GM12878 (cell line): ENCODE data around the gene DEFB114. TPM values are rescaled to one million over a fixed set of nuclear protein-coding genes. Genes with fewer than 3 reads are reported as not detected.

Experiments used
- ATAC-seq: fragments of 200-7000 bp; cut with Tn5 transposase; 3 replicates; pipeline ENCODE4 v1.9.1; 2020; ENCODE audit warnings: mild to moderate bottlenecking, moderate library complexity
- BruUV-seq: library from RNA; stranded (reverse); fragments of 400-500 nt; replicated peaks from 2 replicates; lab custom pipeline; 2021; lab: Mats Ljungman, UMichigan
- CTCF ChIA-PET: fragments of 300-600 bp; sonication (Branson Sonifier 250); formaldehyde crosslinking; extraction: SDS; loops from one replicate; lab custom pipeline; 2021; ENCODE audit warnings: inconsistent platforms; lab: Yijun Ruan, JAX
- POLR2A ChIA-PET: fragments of 350-600 bp; formaldehyde crosslinking; extraction: SDS; loops from one replicate; lab custom pipeline; 2021; ENCODE audit warnings: inconsistent platforms; lab: Charles Lee
- RAD21 ChIA-PET: fragments of 300-600 bp; sonication (Branson Sonifier 250); formaldehyde crosslinking; loops from one replicate; lab custom pipeline; 2023; ENCODE audit warnings: antibody characterized with exemption; ENCODE audit not compliant: unreplicated experiment; lab: Charles Lee
- SMC1A ChIA-PET: fragments of 300-600 bp; sonication (Branson Sonifier 250); formaldehyde crosslinking; loops from one replicate; lab custom pipeline; 2023; ENCODE audit not compliant: unreplicated experiment, uncharacterized antibody; lab: Charles Lee
- DNase-seq: peaks from one replicate; pipeline ENCODE4 v3.0.0-alpha.2; 2011; ENCODE audit warnings: low read depth, low spot score
- FAIRE-seq: peaks from 3 replicates; lab custom pipeline; 2011; peaks lifted over from hg19 to GRCh38; lab: Jason Lieb, UNC
- H2AFZ ChIP-seq: 2 replicates; pipeline ENCODE4 v1.6.0; 2011; ENCODE audit warnings: low read depth, low read length, control low read depth; ENCODE audit not compliant: control insufficient read depth
- H3K27ac ChIP-seq: 2 replicates; pipeline ENCODE4 v1.5.1; 2011; ENCODE audit warnings: control low read depth; ENCODE audit not compliant: control insufficient read depth, insufficient read depth
- H3K27me3 ChIP-seq, 2 experiments: replicated peaks in 1 of 2; 2 replicates each; pipeline versions ENCODE4 v1.6.0 to v1.6.1; 2011; ENCODE audit warnings: low read length in 1 of 2; ENCODE audit not compliant: control insufficient read depth in 2 of 2, insufficient read depth in 2 of 2
- H3K36me3 ChIP-seq, 2 experiments: 2 replicates each; pipeline ENCODE4 v1.5.1; 2011; ENCODE audit warnings: low read length in 1 of 2; ENCODE audit not compliant: control insufficient read depth in 2 of 2, insufficient read depth in 2 of 2
- H3K4me1 ChIP-seq: 2 replicates; pipeline ENCODE4 v1.6.1; 2011; ENCODE audit warnings: mild to moderate bottlenecking, low read length, moderate library complexity, mixed read lengths; ENCODE audit not compliant: control insufficient read depth, insufficient read depth
- H3K4me2 ChIP-seq: 2 replicates; pipeline ENCODE4 v1.6.0; 2011; ENCODE audit warnings: control low read depth; ENCODE audit not compliant: control insufficient read depth, insufficient read depth
- H3K4me3 ChIP-seq: fragments of 200-600 bp; sonication (generic); 2 replicates; pipeline ENCODE4 v1.5.1; 2016
- H3K79me2 ChIP-seq: 2 replicates; pipeline ENCODE4 v1.6.0; 2011; ENCODE audit warnings: low read length; ENCODE audit not compliant: control insufficient read depth, insufficient read depth
- H3K9ac ChIP-seq: 2 replicates; pipeline ENCODE4 v1.8.0; 2011; ENCODE audit warnings: low read length, control low read depth, mixed read lengths; ENCODE audit not compliant: control insufficient read depth, insufficient read depth
- H3K9me3 ChIP-seq: replicated peaks from 3 replicates; pipeline ENCODE4 v1.5.1; 2011; ENCODE audit warnings: mild to moderate bottlenecking, low read length; ENCODE audit not compliant: control insufficient read depth, insufficient read depth
- H4K20me1 ChIP-seq: 2 replicates; pipeline ENCODE4 v1.6.0; 2011; ENCODE audit not compliant: control insufficient read depth, insufficient read depth
- ASH2L ChIP-seq: fragments of 300-600, 200-600 bp; sonication (generic); IDR thresholded peaks from 2 replicates; pipeline ENCODE4 v1.6.1; 2017; ENCODE audit warnings: low read depth, mild to moderate bottlenecking, borderline replicate concordance
- BCL11A ChIP-seq: IDR thresholded peaks from 2 replicates; pipeline ENCODE4 v1.6.1; 2011; ENCODE audit warnings: low read depth, low read length
- CHD1 ChIP-seq: IDR thresholded peaks from 2 replicates; pipeline ENCODE4 v1.6.1; 2012; ENCODE audit warnings: low read depth, low read length, improper control_type of control experiment
- EGR1 ChIP-seq, 2 experiments: IDR thresholded peaks; 1 replicate in 1 of 2; 2 replicates in 1 of 2; pipeline ENCODE4 v1.6.1; 2011 to 2012; ENCODE audit warnings: low read depth in 2 of 2, low read length in 2 of 2, borderline replicate concordance in 1 of 2, mild to moderate bottlenecking in 1 of 2, moderate library complexity in 1 of 2
- EP300 ChIP-seq, 2 experiments: fragments of 150-350 bp in 1 of 2; IDR thresholded peaks; 2 replicates each; pipeline ENCODE4 v1.6.1; 2011 to 2012; ENCODE audit warnings: low read depth in 2 of 2, low read length in 2 of 2, borderline replicate concordance in 1 of 2, improper control_type of control experiment in 1 of 2, inconsistent platforms in 1 of 2; ENCODE audit not compliant: control insufficient read depth in 1 of 2
- EZH2 ChIP-seq: IDR thresholded peaks from 2 replicates; pipeline ENCODE4 v1.6.1; 2012; ENCODE audit warnings: low read depth, mild to moderate bottlenecking, control low read depth, inconsistent platforms, low read length, borderline replicate concordance; ENCODE audit not compliant: control insufficient read depth
- GABPA ChIP-seq: IDR thresholded peaks from 2 replicates; pipeline ENCODE4 v1.6.1; 2014; ENCODE audit warnings: antibody characterized with exemption, low read depth, mild to moderate bottlenecking, inconsistent platforms
- KAT2A ChIP-seq: conservative IDR thresholded peaks from 2 replicates; pipeline ENCODE4 v1.6.1; 2011; ENCODE audit warnings: low read depth, low read length; ENCODE audit not compliant: control insufficient read depth
- NR2C2 ChIP-seq: IDR thresholded peaks from 2 replicates; pipeline ENCODE4 v1.6.1; 2011; ENCODE audit warnings: borderline replicate concordance, low read depth; ENCODE audit not compliant: control insufficient read depth, insufficient read length
- PRDM15 ChIP-seq: fragments of 450-650 bp; formaldehyde crosslinking; IDR thresholded peaks from 2 replicates; pipeline ENCODE4 v1.4.0; 2020; ENCODE audit warnings: mild to moderate bottlenecking, moderate library complexity
- STAT3 ChIP-seq: IDR thresholded peaks from 2 replicates; pipeline ENCODE4 v1.6.1; 2011; ENCODE audit warnings: low read depth, low read length, improper control_type of control experiment
- TCF12 ChIP-seq: IDR thresholded peaks from 2 replicates; pipeline ENCODE4 v1.6.1; 2011; ENCODE audit warnings: low read depth, mild to moderate bottlenecking, low read length
- ZBED1 ChIP-seq: IDR thresholded peaks from 2 replicates; pipeline ENCODE4 v1.6.1; 2016; ENCODE audit warnings: borderline replicate concordance
- WGBS: methylation state at CpG from one replicate; pipeline ENCODE4 v1.1.6; 2016; ENCODE audit warnings: low lambda C conversion rate; ENCODE audit not compliant: insufficient replicate concordance, insufficient coverage; ENCODE audit errors: missing lambda C conversion rate; 5-methylcytosine and 5-hydroxymethylcytosine counted together
- in situ Hi-C: fragments of 300-500 bp; cut with MboI; formaldehyde crosslinking; loops from 9 replicates; pipeline ENCODE4 v1.14.3; 2018; ENCODE audit warnings: mixed read lengths
- intact Hi-C: fragments of 100-400 bp; cut with micrococcal nuclease; formaldehyde crosslinking; loops from one replicate; pipeline ENCODE4 v1.14.2; 2022; ENCODE audit not compliant: unreplicated experiment
- polyA plus RNA-seq, 11 experiments: library from polyadenylated mRNA; depleted of rRNA in 4 of 11; unstranded in 6 of 11; stranded (reverse) in 5 of 11; fragments of >200 nt; fragmentation: Nextera tagmentation in 4 of 11; fragmentation: Illumina TruSeq in 1 of 11; extraction: Ambion mirVana in 4 of 11; extraction: Trizol in 1 of 11; gene quantifications; 1 replicate in 1 of 11; 2 replicates in 10 of 11; pipeline versions ENCODE4 v1.2.1 to v1.2.3, GENCODE V29; 2011 to 2016; ENCODE audit warnings: inconsistent platforms in 2 of 11, missing spikeins in 2 of 11, low read depth in 1 of 11
- total RNA-seq, 4 experiments: library from RNA; depleted of rRNA in 3 of 4; stranded (reverse); fragments of >200 nt in 3 of 4; fragmentation: Illumina TruSeq in 1 of 4; extraction: Trizol in 1 of 4; gene quantifications; 2 replicates each; pipeline versions ENCODE4 v1.2.1 to v1.2.3, GENCODE V29; 2013 to 2021

The DEFB114 gene
- total and polyA plus RNA-seq, 10 of the 15 experiments (the other 5 are each of a cell fraction or from before 2014, with no cell fraction given): not detected

DNA sequence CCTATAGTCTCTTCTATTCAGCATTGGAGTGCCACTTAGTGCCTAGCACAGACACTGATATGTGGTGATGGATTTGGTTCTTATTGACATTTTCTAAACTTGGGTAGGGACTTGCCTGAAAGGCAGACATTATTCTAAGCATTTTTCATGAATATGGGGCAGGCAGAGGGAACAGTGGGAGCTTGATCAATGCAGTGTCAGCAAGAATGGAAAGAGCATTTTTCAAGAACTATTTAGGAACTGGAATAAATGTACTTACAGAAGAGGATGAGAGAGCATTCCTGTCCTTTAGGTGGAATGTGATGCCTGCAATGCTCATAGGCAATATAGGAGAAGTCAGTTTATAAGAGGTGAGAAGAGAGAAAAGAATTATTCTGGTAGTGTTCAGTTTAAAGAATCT, 26.2 kb downstream of the DEFB114 start:
- Histone ChIP-seq H3K4me1 (no peaks in the 10 kb centered on the region), H3K79me2 (no peaks in the 10 kb centered on the region), H3K9ac (no peak overlapping the region), H3K4me2 (no peak overlapping the region), H3K27ac (no peak overlapping the region), H3K36me3 (no peaks in the 10 kb centered on the region), H3K4me3 (no peak overlapping the region), H4K20me1 (no peaks in the 10 kb centered on the region), H3K27me3 (no peaks in the 10 kb centered on the region), H2AFZ (no peak overlapping the region), H3K9me3 (no peaks in the 10 kb centered on the region)
- FAIRE-seq: no peak
- in situ Hi-C loops (no loop called here), intact Hi-C loops (no loop called here)
- ChIA-PET SMC1A (no interaction called here), RAD21 (no interaction called here), POLR2A (no interaction called here), CTCF (no interaction called here)
- DNase-seq: no peak
- ATAC-seq: no peak
- no TSS peak for BruUV-seq
- TF ChIP-seq STAT3: no peak
- TF ChIP-seq CHD1: no peak
- TF ChIP-seq ZBED1: no peak
- no peak for TF ChIP-seq KAT2A
- TF ChIP-seq TCF12: no peak
- TF ChIP-seq GABPA: no peak
- TF ChIP-seq EZH2: no peak
- TF ChIP-seq, all 136 proteins: peak for 0

- no peak overlapping the region for H3K4me2 ChIP-seq
- FAIRE-seq (no peak), ATAC-seq (no peak), DNase-seq (no peak)
- 0% methylated on average over 2 of the region's 2 CpGs for WGBS
- POLR2A ChIA-PET: no interaction called here
- no peaks in the 10 kb centered on the region for H3K36me3 ChIP-seq
- CTCF ChIA-PET: no interaction called here
- no peaks in the 10 kb centered on the region for H3K79me2 ChIP-seq
- no peaks in the 10 kb centered on the region for H3K9me3 ChIP-seq
- BruUV-seq: no TSS peak
- intact Hi-C loops: no loop called here
- SMC1A ChIA-PET: no interaction called here
- H3K27ac ChIP-seq: no peak overlapping the region
- in situ Hi-C loops: no loop called here
- H3K9ac ChIP-seq: no peak overlapping the region
- no peak overlapping the region for H3K4me3 ChIP-seq
- no peaks in the 10 kb centered on the region for H4K20me1 ChIP-seq
- RAD21 ChIA-PET: no interaction called here
- H3K27me3 ChIP-seq: no peaks in the 10 kb centered on the region
- no peaks in the 10 kb centered on the region for H3K4me1 ChIP-seq
- H2AFZ ChIP-seq: no peak overlapping the region
- TF ChIP-seq NR2C2 (no peak), BCL11A (no peak), EP300 (IDR thresholded peaks at IDR 0.05; ENCODE audit: borderline replicate concordance in 1 of 2, control insufficient read depth in 1 of 2, low read depth in 2 of 2, low read length in 2 of 2) (no peak), EGR1 (IDR thresholded peaks at IDR 0.05; ENCODE audit: borderline replicate concordance in 1 of 2, low read depth in 2 of 2, low read length in 2 of 2) (no peak), ASH2L (no peak), PRDM15 (CRISPR knock-in tag) (no peak)
Observed at GRCh38 chr6:49937017-49937416, 26.9 kb downstream of the DEFB114 start.
